Lower lobe of right lung (tissue), 2 donors: ENCODE measurements around the gene MCTP1. TPM values are rescaled to one million over a fixed set of nuclear protein-coding genes. Genes with fewer than 3 reads are reported as not detected.

Source experiments
- ATAC-seq, 2 donors: fragments of 200-7000 bp; cut with Tn5 transposase; one replicate each; pipeline ENCODE4 v1.9.1; 2020 to 2022; ENCODE audit warnings: mild to moderate bottlenecking in 2 of 2, moderate library complexity in 2 of 2
- DNase-seq: peaks from one replicate; pipeline ENCODE4 v3.0.0-alpha.2; 2020
- H3K27ac ChIP-seq: fragments of 200-600 bp; one replicate; pipeline ENCODE4 v1.8.0; 2022
- H3K27me3 ChIP-seq: fragments of 200-600 bp; one replicate; pipeline ENCODE4 v1.8.0; 2022; ENCODE audit warnings: low read depth
- H3K36me3 ChIP-seq: fragments of 200-600 bp; one replicate; pipeline ENCODE4 v1.8.0; 2022; ENCODE audit warnings: mild to moderate bottlenecking
- H3K4me1 ChIP-seq: fragments of 200-600 bp; one replicate; pipeline ENCODE4 v1.8.0; 2022
- H3K4me3 ChIP-seq: fragments of 200-600 bp; one replicate; pipeline ENCODE4 v1.8.0; 2022; ENCODE audit warnings: mild to moderate bottlenecking
- H3K9me3 ChIP-seq: fragments of 200-600 bp; one replicate; pipeline ENCODE4 v1.8.0; 2022
- CTCF ChIP-seq: fragments of 200-600 bp; IDR thresholded peaks from one replicate; pipeline ENCODE4 v1.8.0; 2022; ENCODE audit warnings: antibody characterized with exemption, mild to moderate bottlenecking
- intact Hi-C: fragments of 100-400 bp; cut with DNase I; formaldehyde crosslinking; loops from one replicate; pipeline ENCODE4 v1.11.0; 2022
- total RNA-seq: library from RNA; stranded (reverse); fragmentation: NEBNext Ultra II Directional; extraction: Animal tissue kit (Norgen Biotek cat#: 25700); gene quantifications from one replicate; pipeline ENCODE4 v1.2.1, GENCODE V29; 2021
- donor health status: DM: no; HTN: yes; CAD: no; lungs with severe emphysema.

The MCTP1 gene
- total RNA-seq, 1 donor from 2014 or later = 38.7 TPM

- H3K27ac ChIP-seq = no peak overlapping the region
- no peaks in the 10 kb centered on the region for H3K27me3 ChIP-seq
- TF ChIP-seq CTCF = no peak
- no peaks in the 10 kb centered on the region for H3K4me1 ChIP-seq
- H3K9me3 ChIP-seq = no peaks in the 10 kb centered on the region
- H3K36me3 ChIP-seq = no peaks in the 10 kb centered on the region
- DNase-seq (no peak), ATAC-seq (no peak)
- no peak overlapping the region for H3K4me3 ChIP-seq
- intact Hi-C loops = no loop called here
Measured at GRCh38 chr5:95102687-95103086, 182.2 kb downstream of the MCTP1 start.

GRCh38 chr5:95102080-95102479 lies 182.8 kb downstream of the MCTP1 start:
- no peaks in the 10 kb centered on the region for H3K9me3 ChIP-seq
- no peak overlapping the region for H3K4me3 ChIP-seq
- H3K4me1 ChIP-seq = no peaks in the 10 kb centered on the region
- no peak for TF ChIP-seq CTCF
- ATAC-seq (peak; percentile 54 to 82), DNase-seq (no peak)
- H3K36me3 ChIP-seq = no peaks in the 10 kb centered on the region
- H3K27me3 ChIP-seq = no peaks in the 10 kb centered on the region
- intact Hi-C loops = no loop called here
- H3K27ac ChIP-seq = no peak overlapping the region

GRCh38 chr5:95100551-95100950 lies 184.3 kb downstream of the MCTP1 start:
- H3K27ac ChIP-seq = no peak overlapping the region
- H3K4me1 ChIP-seq = no peaks in the 10 kb centered on the region
- intact Hi-C loops = no loop called here
- H3K27me3 ChIP-seq = no peaks in the 10 kb centered on the region
- no peak overlapping the region for H3K4me3 ChIP-seq
- DNase-seq (no peak), ATAC-seq (no peak)
- no peaks in the 10 kb centered on the region for H3K36me3 ChIP-seq
- H3K9me3 ChIP-seq = no peaks in the 10 kb centered on the region
- no peak for TF ChIP-seq CTCF

- Histone ChIP-seq H3K9me3 (no peaks in the 10 kb centered on the region), H3K27me3 (no peaks in the 10 kb centered on the region), H3K4me1 (no peaks in the 10 kb centered on the region), H3K27ac (no peak overlapping the region), H3K36me3 (no peaks in the 10 kb centered on the region), H3K4me3 (no peak overlapping the region)
- no peak for ATAC-seq
- intact Hi-C loops = no loop called here
- DNase-seq = no peak
- TF ChIP-seq CTCF = no peak
Measured at GRCh38 chr5:95098012-95098411, 186.9 kb downstream of the MCTP1 start.

GRCh38 chr5:95093211-95093610 lies 191.7 kb downstream of the MCTP1 start:
- no peaks in the 10 kb centered on the region for H3K9me3 ChIP-seq
- no peaks in the 10 kb centered on the region for H3K36me3 ChIP-seq
- no peak overlapping the region for H3K4me3 ChIP-seq
- ATAC-seq (no peak), DNase-seq (no peak)
- intact Hi-C loops = no loop called here
- no peaks in the 10 kb centered on the region for H3K27me3 ChIP-seq
- no peak overlapping the region for H3K27ac ChIP-seq
- TF ChIP-seq CTCF = no peak
- H3K4me1 ChIP-seq = no peaks in the 10 kb centered on the region

GRCh38 chr5:95090774-95091173 lies 194.1 kb downstream of the MCTP1 start:
- H3K4me1 ChIP-seq = no peaks in the 10 kb centered on the region
- no peak for ATAC-seq
- no peak for TF ChIP-seq CTCF

More at GRCh38 chr5:95090774-95091173, 194.1 kb downstream of the MCTP1 start:
- H3K36me3 ChIP-seq = no peaks in the 10 kb centered on the region
- no peak for DNase-seq
- intact Hi-C loops = no loop called here
- no peak overlapping the region for H3K27ac ChIP-seq
- H3K4me3 ChIP-seq = no peak overlapping the region
- H3K9me3 ChIP-seq = no peaks in the 10 kb centered on the region
- H3K27me3 ChIP-seq = no peaks in the 10 kb centered on the region
